ENCODE measurements around the gene PCBP3.

The PCBP3 gene

GRCh38 chr21:45989355-45990048 is 346.0 kb downstream of the PCBP3 start:
- no peak for DNase-seq

- DNase-seq: no peak
These were observed 346.7 kb downstream of the PCBP3 start for GRCh38 chr21:45990049-45990711.

GRCh38 chr21:45990741-45991605 is 347.4 kb downstream of the PCBP3 start:
- DNase-seq: no peak

GRCh38 chr21:45991606-45992300 is 348.2 kb downstream of the PCBP3 start:
- DNase-seq: no peak

Measured in DMS153 (cell line).